C4-2B (cell line): ENCODE measurements around the gene OR7C2.

Experiments
- ZFX ChIP-seq: fragments of 450-650 bp; IDR thresholded peaks from 2 replicates; pipeline ENCODE4 v1.6.1; 2017
- TF ChIP-seq, protein P1 (sequence below): fragments of 450-650 bp; conservative IDR thresholded peaks from 2 replicates; pipeline ENCODE4 v1.5.1; 2017; ENCODE audit warnings: mild to moderate bottlenecking

DNA sequence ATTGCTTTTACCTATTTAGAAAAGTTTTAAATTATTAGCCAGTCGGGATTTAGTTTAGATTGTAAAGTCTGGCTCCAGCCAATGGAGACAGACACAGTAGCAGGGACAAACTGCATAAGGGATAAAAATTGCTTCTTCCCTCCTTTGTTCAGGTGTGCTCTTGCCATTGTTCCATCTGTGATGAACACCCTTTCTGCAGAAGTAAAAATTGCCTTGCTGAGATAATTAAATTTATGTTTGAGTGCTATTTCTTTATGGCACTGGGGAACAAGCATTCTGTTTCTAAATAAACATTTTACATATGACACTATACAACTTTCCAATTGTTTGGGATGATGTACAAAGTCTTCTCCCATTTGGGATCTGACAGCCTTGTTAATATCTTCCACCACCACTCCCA, 18.0 kb downstream of the OR7C2 start:
- TF ChIP-seq, protein P1, sequence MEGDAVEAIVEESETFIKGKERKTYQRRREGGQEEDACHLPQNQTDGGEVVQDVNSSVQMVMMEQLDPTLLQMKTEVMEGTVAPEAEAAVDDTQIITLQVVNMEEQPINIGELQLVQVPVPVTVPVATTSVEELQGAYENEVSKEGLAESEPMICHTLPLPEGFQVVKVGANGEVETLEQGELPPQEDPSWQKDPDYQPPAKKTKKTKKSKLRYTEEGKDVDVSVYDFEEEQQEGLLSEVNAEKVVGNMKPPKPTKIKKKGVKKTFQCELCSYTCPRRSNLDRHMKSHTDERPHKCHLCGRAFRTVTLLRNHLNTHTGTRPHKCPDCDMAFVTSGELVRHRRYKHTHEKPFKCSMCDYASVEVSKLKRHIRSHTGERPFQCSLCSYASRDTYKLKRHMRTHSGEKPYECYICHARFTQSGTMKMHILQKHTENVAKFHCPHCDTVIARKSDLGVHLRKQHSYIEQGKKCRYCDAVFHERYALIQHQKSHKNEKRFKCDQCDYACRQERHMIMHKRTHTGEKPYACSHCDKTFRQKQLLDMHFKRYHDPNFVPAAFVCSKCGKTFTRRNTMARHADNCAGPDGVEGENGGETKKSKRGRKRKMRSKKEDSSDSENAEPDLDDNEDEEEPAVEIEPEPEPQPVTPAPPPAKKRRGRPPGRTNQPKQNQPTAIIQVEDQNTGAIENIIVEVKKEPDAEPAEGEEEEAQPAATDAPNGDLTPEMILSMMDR, result no peak
- TF ChIP-seq ZFX, result no peak
